Measurements from ENCODE around the gene GID8.

The GID8 gene

DNA sequence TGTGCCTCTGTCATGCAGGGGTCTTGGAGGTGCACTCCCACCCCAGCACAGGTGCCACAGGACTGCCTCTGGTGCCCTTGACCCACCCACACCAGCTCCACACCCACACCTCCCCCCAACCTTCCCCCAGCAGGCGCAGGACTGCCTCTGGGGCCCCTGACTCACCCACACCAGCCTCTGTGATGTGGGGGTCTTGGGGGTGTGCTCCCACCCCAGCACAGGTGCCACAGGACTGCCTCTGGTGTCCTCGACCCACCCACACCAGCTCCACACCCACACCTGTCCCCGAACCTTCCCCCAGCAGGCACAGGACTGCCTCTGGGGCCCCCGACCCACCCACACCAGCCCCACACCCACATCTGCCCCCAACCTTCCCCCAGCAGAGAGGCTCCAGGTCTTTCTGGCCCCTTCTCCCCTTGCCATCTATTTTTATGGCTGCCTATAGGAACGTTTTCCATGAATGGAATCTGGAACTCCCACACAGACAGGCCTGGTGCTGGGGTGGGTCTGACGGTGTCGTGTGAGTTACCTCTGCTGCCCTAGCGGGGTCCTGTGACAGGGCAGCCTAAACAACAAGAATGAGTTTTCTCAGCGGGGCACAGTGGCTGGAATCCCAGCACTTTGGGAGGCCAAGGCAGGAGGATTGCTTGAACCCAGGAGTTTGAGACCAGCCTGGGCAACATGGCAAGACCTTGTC lies 38.0 kb downstream of the GID8 start:
- H3K4me3 ChIP-seq (ENCODE audit: low read depth, low read length), result no peak overlapping the region
- TF ChIP-seq, protein P1, sequence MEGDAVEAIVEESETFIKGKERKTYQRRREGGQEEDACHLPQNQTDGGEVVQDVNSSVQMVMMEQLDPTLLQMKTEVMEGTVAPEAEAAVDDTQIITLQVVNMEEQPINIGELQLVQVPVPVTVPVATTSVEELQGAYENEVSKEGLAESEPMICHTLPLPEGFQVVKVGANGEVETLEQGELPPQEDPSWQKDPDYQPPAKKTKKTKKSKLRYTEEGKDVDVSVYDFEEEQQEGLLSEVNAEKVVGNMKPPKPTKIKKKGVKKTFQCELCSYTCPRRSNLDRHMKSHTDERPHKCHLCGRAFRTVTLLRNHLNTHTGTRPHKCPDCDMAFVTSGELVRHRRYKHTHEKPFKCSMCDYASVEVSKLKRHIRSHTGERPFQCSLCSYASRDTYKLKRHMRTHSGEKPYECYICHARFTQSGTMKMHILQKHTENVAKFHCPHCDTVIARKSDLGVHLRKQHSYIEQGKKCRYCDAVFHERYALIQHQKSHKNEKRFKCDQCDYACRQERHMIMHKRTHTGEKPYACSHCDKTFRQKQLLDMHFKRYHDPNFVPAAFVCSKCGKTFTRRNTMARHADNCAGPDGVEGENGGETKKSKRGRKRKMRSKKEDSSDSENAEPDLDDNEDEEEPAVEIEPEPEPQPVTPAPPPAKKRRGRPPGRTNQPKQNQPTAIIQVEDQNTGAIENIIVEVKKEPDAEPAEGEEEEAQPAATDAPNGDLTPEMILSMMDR (IDR thresholded peaks at IDR 0.05; ENCODE audit: low read depth, low read length), result no peak

DNA sequence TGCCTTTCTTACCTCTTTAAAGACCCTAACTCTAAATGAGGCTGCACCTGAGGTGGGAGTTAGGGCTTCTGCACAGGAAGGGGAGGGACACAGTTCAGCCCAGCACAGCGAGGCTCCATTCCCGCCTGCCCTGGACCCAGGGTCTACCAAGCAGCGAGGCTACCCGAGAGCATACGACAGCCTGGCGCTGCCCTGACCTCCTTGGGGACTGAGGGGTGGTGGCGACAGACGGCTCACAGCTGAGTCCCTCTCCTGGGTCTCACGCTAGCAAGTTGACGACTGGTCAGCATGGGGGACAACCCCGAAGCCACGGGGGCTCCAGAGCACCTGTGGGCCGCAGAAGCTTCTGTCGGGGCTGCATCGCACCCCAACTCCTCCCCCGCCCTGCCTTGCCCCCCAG lies 38.9 kb downstream of the GID8 start:
- TF ChIP-seq, protein P1 (IDR thresholded peaks at IDR 0.05; ENCODE audit: low read depth, low read length), result no peak
- H3K4me3 ChIP-seq (ENCODE audit: low read depth, low read length), result no peak overlapping the region

DNA sequence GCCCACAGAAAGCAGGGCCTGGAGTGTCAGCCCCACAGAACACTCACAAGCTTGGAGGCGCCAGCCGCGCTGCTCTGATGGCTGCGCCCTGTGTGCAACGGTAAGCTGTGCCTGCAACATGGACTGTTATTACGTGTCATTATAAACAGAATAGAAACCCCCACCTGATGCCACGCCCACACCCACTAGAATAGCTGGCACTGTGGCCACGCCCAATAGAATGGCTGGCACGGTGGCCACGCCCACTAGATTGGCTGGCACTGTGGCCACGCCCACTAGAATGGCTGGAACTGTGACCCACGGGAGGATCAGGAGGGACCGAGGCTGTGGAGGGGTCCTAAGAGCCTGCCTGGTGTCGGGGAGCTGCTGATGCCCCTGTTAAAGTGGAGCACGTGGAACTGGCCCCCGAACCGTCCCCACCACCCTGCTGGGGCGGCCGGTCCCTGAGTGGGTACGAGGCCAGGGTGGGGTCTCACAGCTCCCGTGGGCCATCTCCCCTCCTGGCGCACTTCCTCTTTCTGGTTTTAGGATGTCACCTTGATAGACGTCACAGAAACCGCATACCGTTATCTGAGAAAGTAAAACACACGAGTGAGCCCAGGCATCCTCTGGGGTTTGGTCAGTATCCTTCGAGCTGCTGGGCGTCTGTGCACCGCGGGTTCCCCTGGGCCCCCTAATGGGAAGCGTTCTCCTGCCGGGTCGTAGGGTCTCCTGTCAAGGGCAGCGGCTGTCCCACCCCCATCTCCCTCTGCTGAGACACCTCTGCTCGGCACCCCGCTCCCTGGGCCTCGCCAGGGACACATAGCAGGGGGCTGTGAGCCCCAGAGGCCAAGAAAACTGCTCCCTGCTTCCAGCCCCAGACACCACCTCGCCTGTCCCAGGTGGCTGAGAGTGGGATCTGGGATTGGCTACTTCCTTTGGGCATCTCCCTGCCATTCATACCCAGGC lies 39.9 kb downstream of the GID8 start:
- no peak overlapping the region for H3K4me3 ChIP-seq (ENCODE audit: low read depth, low read length)
- TF ChIP-seq, protein P1 (IDR thresholded peaks at IDR 0.05; ENCODE audit: low read depth, low read length), result no peak

DNA sequence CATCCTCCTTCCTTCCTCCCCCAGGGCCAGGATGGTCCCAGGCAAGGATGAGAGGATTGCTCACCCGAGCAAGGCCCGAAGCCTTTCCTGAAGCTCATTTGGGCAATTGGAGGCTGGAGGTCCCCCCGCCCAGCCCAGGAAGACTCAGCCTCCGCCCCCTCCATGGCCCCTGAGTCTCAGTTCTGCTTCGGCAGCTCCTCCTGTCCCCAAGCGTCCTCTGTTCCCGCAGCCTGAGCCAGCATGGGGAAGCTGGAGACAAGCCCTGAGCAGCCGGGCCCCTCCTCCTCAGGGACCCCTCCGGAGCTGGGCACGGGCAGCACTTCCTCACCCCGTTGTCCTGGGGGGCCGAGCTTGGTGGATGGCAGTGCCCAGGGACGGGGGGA lies 40.6 kb downstream of the GID8 start:
- no peak overlapping the region for H3K4me3 ChIP-seq (ENCODE audit: low read depth, low read length)

DNA sequence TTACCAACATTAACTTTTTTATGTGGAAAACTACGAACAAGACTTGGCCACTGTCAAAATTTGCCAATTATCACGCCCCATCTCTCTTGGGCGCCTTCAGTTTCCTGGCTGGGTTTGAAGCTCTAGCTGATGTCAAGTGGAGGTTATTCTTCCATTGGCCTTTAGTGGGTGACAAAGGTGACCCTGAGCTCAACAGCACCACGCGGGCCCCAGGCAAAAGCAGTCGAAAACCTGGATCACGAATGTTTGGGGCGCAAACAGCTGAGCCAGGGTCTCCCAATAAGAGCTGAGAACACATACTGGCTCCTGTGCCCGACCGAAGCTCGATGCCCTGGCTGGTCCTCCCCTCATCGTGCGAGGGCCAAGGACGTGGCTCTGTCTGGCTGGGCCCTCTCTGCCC lies 41.4 kb downstream of the GID8 start:
- H3K4me3 ChIP-seq (ENCODE audit: low read depth, low read length), result no peak overlapping the region
- TF ChIP-seq, protein P1 (IDR thresholded peaks at IDR 0.05; ENCODE audit: low read depth, low read length), result no peak

More for the DNA sequence above, 40.6 kb downstream of the GID8 start:
- TF ChIP-seq, protein P1 (IDR thresholded peaks at IDR 0.05; ENCODE audit: low read depth, low read length), result no peak

DNA sequence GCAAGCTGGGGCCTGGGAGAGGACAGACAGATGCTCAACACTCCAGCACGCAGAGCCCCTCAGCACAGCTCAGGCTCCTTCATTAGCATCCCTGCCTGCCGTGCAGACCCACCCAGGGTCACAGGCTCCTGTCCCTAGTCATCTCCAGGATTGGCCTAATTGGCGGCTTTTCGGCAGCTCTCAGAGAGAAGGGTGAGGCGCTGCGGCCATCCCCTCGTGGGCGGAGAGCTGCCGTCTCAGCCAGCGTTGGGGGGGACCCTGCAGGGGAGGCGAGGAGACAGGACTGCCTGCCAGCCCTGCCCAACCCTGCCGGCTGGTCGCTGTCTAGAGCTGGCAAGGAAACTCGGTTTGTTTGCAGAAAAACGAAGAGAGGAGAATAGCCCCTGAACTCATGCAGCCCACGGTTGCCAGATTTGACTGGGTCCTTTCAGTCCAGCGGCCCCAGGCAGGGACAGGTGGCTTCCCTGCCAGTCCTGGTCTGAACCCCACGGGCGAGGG lies 42.0 kb downstream of the GID8 start:
- TF ChIP-seq, protein P1 (IDR thresholded peaks at IDR 0.05; ENCODE audit: low read depth, low read length), result no peak
- no peak overlapping the region for H3K4me3 ChIP-seq (ENCODE audit: low read depth, low read length)
